GM18861 (cell line): Measurements from ENCODE around the gene ITGA1.
"Not testable (repeated sequence)": the region's sequence is repeated elsewhere in the genome, so short reads cannot be mapped to it uniquely, and the experiment has no call there.

ENCODE experiments used
- ATAC-seq: cut with Tn5 transposase; IDR thresholded peaks from one replicate; pipeline ENCODE4 v1.9.1; 2021; ENCODE audit not compliant: unreplicated experiment

ITGA1 gene

DNA sequence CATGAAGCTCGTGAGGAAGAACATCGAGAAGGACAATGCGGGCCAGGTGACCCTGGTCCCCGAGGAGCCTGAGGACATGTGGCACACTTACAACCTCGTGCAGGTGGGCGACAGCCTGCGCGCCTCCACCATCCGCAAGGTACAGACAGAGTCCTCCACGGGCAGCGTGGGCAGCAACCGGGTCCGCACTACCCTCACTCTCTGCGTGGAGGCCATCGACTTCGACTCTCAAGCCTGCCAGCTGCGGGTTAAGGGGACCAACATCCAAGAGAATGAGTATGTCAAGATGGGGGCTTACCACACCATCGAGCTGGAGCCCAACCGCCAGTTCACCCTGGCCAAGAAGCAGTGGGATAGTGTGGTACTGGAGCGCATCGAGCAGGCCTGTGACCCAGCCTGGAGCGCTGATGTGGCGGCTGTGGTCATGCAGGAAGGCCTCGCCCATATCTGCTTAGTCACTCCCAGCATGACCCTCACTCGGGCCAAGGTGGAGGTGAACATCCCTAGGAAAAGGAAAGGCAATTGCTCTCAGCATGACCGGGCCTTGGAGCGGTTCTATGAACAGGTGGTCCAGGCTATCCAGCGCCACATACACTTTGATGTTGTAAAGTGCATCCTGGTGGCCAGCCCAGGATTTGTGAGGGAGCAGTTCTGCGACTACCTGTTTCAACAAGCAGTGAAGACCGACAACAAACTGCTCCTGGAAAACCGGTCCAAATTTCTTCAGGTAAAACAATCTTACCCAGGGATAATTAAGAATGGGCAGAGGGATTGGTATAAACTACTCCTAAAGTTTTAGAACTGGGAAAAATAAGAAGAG lies 12.9 kb downstream of the ITGA1 start:
- peak; percentile 29 for ATAC-seq

DNA sequence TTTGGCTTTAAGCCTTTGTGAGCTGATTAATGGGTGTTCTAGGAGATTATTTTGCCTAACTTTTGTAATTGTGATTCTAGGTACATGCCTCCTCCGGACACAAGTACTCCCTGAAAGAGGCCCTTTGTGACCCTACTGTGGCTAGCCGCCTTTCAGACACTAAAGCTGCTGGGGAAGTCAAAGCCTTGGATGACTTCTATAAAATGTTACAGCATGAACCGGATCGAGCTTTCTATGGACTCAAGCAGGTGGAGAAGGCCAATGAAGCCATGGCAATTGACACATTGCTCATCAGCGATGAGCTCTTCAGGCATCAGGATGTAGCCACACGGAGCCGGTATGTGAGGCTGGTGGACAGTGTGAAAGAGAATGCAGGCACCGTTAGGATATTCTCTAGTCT lies 13.6 kb downstream of the ITGA1 start:
- no peak for ATAC-seq

DNA sequence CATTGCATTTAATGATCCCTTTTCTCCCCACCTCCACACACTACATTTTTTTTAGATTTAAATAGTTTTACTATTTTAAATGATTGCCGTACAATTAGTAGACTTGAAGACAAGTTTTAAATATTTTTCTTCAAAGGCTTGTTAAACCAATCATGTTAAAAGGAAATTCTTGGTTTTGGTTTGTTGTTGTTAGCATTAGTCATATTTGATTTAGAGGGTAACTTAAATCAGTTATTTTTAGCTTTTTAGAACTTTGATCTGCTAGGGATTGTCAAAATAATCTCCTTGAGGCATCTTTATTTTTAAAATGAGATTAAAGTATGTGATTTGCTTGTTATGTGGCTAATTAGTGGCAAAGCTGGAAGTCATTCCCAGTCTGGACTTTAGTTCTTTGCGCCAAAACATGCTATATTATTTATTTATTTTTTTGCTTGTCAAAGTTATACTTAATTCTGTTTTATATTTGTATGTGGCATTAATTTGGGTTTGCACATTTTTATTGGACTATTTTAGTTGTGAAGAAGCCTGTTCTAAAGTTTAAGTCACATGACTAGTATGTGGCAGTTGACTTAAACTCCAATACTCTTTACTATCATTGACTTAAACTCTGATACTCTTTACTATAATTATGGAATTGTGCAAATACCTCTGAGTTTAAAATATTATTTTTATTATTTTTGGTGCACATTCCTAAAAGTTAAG lies 14.7 kb downstream of the ITGA1 start:
- no peak for ATAC-seq

DNA sequence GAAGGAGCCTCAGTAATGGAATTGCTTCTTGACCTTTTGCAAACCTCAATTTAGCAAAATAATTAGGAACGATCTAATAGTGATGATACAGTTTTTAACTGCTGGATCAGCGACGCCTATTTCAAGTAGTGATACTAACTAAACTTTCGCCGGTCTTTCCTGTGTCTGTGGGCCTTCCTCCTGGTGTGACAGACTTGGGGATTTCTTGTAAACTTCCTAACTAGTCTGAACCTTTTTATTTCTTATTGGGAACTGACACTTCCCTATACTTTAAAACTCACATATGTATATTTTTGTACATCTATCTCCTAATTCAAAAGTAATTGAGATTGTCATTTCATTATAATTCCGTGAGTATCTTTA lies 15.2 kb downstream of the ITGA1 start:
- ATAC-seq = no peak

DNA sequence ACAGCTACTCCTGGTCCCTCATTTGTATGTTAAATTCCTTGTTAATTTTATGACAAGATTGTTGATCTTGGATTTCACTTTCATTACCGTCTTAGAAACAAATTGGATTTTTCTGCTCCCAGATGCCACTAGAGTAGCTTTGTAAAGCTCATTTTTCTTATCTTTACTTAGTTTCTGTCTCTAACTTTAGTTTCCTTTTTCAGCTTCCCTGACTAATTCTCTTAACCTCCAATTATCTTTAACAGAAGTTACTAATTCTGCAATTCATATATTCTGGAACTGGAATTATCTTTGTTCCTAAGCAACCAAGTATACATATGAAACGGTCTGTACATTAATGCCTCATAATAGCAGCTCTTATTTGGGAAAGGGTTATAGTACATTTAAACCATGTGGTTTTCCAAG lies 16.7 kb downstream of the ITGA1 start:
- ATAC-seq = no peak

DNA sequence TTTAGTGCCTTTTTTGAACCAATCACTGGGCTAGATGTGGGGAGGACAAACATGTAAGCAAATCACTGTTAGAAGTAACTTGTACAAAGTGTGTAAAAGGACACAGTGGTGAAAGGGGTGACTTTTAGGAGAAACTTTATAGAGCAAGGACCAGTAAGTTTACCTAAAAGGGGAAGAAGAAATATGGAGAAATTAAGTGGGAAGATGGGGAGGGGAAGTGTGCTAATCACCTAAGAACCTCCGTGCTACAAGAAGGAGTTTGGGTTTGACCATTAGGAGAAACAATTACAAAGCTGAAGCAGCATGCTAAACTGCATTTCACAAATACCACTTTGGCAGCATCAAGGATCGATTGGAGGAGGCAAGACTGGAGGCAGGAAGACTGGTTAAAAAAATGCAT lies 17.3 kb downstream of the ITGA1 start:
- no peak for ATAC-seq

DNA sequence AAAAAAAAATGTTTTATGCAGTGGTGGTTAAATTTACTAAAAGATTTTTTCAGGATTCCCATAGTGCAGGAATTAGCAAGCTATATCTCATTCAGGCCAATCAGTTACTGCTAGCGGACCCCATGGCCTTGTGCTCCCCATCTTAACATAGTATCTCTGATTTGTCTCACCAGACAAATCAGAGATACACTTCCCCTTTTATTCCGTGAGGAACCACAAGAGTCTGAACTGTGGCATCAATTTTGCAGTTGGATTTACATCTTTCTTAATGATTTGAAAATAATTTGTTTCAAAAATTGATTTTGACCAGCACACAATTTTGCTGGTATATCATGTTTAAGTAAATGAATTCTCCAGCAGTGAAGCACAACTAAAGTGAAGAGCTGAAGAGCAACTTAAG lies 17.9 kb downstream of the ITGA1 start:
- no peak for ATAC-seq

DNA sequence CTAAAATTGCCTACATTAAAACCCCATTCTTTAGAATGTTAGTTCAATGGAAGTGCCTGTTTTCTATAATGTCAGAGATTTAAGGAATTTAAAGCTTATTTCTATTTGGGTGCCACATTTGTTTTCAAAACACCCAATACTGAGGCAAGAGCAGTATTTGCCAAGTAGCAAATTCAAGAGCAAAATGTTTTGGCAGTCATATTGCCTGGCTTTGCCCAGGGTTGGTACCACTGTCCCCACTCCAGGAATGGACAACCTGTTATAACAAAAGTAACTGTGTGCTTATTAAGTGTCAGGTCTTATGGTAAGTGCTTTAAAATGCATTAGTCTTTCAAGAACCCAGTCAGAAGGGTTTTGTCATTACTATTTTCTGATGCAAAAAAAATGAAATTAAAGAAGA lies 19.3 kb downstream of the ITGA1 start:
- no peak for ATAC-seq

DNA sequence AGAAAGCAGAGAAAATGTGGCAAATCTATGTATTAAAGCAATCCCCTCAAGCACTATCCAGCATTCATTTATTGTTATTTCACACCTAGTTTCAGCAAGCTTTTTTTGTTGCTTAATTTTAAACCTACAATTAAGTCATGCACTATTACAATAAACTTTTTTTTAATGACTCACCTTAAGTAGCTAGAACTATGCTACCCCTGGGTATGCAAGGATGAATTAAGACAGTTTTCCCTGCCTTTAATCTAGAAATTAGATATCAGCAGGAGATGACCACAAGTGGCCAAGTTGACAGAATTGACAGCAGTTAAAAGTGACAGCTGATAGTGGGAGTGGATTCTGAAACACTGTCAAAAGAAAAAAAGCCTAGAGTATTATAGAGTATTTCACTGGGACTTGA lies 20.0 kb downstream of the ITGA1 start:
- no peak for ATAC-seq

DNA sequence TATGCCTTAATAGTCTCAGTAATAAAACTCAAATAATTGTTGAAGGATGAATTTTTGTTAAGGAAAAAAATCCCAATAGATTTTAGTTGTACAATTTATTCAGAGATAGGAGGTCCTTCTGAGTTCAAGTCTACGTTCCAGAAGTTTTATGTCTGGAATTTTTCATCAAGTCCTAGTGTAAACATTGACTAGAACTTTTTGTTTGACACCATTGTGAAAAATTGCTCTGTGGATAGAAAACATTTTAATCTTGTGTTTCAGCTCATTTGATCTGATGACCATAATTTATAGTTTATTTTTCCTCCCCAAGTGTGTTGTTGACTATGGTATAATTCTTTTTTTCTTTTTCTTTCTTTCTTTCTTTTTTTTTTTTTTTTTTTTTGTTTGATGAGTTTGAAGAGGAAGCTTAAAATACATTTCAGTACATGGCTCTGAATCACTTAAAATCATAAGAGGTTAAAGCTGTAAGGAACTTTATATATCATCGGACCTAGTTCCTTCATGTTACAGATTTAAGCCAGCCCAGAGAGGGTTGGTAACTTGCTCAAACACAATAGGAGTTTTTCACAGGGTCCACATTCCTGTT lies 20.7 kb downstream of the ITGA1 start:
- no peak for ATAC-seq

DNA sequence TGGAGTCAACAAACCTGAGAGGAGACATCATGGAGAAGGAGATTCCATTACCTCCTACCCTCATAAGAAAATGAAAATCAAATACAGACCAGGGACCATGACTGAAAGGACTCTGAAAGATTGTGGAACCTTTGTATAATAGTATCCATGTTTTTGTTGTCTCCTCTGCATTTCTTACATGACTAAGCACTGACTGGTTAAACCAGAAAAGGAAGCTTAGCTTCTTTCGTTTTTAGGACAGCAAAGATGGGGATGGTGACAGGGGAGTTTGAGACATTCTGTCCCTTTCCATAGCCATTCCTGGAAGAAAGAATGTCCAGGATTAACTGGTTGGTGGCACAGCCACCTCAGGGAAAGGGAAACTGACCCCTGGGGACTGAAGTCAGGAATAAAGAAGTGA lies 22.2 kb downstream of the ITGA1 start:
- no peak for ATAC-seq

DNA sequence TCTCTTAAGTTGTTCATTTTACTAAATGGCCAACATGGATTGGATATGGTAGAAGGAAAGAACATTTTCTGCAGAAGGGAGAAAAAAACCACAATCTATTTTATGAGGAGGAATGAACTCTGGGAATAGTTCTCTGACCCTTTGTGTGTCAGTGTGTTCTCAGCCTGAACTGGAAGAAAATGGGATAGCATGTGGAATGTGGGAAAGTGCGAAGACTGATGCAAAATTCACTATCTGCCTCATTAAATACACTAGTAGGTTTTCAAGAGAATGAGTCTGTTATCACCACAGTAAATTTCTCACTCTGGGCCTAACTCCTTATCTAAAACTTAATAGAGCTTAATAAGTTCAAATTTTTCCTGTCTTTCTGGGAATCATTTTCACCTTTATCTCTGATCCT lies 22.7 kb downstream of the ITGA1 start:
- ATAC-seq = no peak

DNA sequence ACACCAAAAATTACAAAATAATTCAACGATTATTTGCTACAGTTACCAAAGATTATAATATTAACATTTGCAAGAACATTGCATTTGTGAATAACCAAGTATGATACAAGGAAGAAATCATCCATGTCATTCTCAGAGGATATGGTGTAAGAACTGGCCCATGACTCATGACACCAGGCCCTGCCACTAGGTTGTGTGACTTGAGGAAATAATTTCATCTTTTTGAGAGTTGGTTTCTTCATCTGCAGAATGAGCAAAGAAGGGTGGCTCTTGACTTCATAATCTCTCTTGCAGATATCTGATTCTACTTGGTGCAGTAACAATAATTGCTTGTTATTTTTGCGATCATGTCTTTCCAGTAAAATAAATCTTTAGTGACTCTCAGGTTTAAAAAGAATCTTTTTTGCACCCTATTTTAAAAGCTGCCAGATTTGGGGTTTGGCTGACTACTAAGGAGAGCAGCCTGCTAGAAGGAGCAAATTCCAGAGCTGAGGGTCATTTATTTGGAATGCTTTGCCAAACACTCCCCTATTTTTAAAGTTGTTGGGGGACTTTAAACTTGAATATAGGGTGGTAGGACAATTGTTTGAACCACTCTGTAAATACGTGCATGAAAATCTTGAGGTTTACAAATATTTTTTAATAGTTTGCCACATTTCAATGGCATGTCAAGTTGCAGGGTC lies 23.5 kb downstream of the ITGA1 start:
- ATAC-seq = no peak

DNA sequence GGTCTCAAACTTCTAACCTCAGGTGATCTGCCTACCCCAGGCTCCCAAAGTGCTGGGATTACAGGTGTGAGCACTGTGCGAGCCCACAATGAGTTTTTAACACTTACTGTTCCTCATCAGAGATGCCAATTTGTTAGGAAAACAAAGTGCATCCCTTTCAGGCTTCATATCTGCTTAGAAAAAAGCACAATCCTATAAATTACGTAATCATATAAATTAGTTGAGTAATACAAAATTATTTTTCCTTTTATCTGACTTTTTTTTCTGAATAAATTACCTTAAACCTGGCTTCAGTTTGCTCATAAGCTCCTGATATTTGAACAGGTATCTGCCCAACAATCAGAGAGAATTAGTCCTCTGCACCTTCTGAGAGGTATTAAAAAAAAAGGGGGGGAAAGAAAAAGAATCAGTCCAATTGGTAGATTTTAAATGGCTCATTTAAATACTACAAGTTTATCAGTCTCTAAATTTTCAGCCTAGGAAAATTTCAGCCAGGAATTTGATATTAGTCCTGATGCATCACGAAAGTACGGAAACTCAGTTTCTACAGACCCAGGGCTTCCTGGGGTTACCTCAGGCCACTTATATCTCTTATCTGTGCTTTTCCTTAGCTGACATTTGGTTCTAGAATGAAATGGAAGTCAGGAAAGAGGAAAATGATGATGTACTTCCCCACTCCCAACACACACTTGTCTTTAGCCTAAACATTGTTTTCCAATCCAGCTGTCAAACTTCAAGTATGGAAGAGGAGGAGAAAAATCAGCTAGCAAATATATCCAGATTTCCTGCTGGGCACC lies 26.8 kb downstream of the ITGA1 start:
- no peak for ATAC-seq

DNA sequence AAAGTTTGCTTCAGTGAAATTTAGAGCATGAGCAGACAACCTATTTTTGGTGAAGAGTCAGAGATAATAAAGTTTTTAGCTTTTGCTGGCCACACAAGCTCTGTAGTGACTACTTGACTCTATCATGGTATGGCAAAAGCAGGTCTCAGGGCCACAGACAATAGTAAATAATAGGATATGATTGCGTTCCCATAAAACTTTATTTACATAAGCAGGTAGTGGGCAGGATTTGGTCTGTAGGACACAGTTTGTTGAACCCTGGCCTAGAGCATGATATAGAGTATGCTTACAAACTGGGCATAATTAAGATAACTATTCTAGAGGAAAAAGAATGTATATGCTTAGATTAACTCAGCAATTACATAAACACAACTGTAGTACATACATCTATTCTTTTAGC lies 30.1 kb downstream of the ITGA1 start:
- no peak for ATAC-seq

DNA sequence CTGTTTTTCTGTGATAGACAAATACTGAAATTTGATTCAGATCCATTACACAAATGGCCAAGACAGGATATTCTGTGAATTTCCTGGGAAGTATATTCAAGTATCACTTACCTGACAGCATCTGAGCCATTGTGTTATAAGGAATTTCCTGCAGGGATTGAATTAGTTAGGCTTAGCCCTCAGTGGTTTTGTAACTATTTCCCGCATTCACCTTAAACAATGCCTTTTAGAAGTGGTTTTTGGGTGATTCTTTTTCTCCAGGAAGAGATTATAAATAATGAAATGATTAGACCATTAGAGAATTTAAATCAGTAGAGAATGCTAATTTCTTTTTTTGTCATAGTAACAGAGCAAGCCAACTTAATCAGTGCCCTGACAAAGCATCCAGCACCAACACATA lies 30.6 kb downstream of the ITGA1 start:
- ATAC-seq = no peak

DNA sequence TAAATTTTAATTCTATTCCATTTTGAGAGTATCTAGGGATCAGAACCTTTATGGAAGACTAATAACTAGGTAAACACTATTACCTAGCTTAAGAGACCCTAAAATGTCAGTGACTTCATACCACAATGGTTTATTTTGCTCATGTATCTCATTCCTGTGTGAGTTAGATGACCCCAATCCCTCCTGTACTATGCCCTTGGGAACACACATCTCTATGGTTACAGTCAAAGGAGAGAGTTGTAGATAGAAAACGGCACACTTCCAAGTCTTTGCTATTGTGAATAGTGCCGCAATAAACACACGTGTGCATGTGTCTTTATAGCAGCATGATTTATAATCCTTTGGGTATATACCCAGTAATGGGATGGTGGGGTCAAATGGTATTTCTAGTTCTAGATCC lies 31.1 kb downstream of the ITGA1 start:
- ATAC-seq = not testable (repeated sequence)

DNA sequence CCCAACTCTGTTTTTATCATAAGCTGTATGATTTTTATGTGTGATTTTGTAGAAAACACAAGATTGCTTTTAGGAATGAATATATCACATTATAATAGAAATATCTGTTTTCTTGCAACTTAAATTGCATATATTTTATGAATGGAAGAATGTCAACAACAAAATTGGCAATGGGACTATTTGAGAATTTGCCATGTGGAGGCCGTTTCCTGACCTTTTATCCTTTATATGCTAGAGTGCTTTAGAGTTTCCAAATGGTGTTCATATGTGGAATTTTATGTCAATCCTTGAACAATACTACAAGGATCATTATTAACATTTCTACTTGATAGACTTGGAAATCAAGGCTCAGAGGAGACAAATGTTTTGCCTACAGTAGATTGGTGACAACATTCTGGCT lies 34.2 kb downstream of the ITGA1 start:
- ATAC-seq = no peak

DNA sequence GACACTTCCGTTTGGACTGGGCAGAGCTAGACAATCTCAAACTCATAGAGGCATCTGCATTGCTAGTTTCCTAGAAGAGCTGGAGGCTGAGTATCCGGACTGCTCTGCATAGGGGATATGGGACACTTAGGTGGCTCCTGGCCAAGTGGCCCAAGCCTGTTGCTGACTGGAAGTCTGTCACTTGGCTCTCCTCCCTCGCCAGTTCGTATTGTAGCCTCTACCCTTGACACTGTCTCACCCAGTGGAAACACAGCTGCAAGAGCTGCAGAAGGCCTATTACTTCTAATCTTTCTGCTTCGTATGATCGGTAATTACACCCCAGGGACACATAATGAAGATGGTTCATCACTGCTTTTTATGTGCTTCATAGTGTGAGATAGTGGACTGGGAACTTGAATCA lies 34.7 kb downstream of the ITGA1 start:
- no peak for ATAC-seq

DNA sequence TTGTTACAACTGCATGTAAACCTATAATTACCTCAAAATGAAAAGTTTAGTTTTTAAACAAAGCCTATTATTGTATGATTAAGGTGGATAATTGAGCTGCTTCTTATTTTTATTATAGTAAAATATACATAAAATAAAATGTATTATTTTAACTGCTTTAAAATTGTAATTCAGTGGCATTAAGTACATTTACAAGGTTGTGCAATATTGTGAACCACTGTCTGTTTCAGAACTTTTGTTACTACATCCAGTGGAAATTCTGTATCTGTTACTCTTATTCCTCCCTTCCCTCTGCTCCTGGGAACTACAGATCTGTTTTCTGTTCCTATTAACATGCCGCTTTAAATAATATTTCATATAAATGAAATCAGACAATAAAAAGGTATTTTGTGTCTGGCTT lies 37.1 kb downstream of the ITGA1 start:
- no peak for ATAC-seq

DNA sequence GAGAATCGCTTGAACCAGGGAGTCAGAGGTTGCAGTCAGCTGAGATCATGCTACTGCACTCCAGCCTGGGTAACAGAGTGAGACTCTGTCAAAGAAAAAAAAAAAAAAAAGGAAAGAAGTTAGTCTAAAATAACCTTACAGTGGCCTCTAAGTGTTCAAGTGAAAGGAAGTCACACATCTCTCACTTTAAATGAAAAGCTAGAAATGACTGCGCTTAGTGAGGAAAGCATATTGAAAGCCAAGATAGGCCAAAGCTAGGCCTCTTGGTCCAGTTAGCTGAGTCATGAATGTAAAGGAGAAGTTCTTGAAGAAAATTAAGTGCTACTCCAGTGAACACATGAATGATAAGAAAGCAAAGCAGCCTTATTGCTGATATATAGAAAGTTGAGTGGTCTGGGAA lies 38.1 kb downstream of the ITGA1 start:
- peak; percentile 91 for ATAC-seq
